AG04449 (cell line): ENCODE data around the gene C8A.

Experiments used
- CTCF ChIA-PET: fragments of 350-600 bp; formaldehyde crosslinking; extraction: SDS; loops from one replicate; lab custom pipeline; 2021; ENCODE audit warnings: antibody characterized with exemption; lab: Yijun Ruan, JAX
- POLR2A ChIA-PET: fragments of 400-600, 350-600 bp; formaldehyde crosslinking; extraction: SDS; loops from one replicate; lab custom pipeline; 2020; ENCODE audit warnings: antibody characterized with exemption, inconsistent platforms; lab: Yijun Ruan, JAX
- DNase-seq: peaks from one replicate; pipeline ENCODE4 v3.0.0-alpha.2; 2010; ENCODE audit warnings: low read depth, low spot score
- H3K4me3 ChIP-seq: 2 replicates; pipeline ENCODE4 v1.5.1; 2011; ENCODE audit warnings: low read depth, mild to moderate bottlenecking, control low read depth, low read length
- TF ChIP-seq, protein P1 (sequence below): IDR thresholded peaks from one replicate; pipeline ENCODE4 v1.5.1; 2011; ENCODE audit warnings: mild to moderate bottlenecking, moderate library complexity, low read length, control low read depth, inconsistent platforms; ENCODE audit not compliant: insufficient read depth; ENCODE audit errors: missing control alignments

The C8A gene

DNA sequence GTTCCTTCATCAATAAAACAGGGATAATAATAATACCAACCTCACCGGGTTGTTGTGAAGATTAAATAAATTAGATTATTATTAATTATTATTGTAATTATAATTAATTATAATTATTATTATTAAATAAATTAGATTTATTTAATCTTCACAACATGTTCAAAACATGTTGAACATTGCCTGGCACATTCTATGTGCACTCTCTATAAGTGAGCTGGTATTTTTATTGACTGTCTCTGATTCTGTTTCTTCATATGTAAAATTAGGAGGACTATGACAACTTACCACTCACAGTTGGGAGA, 112.1 kb downstream of the C8A start:
- no peak overlapping the region for H3K4me3 ChIP-seq
- DNase-seq: no peak
- ChIA-PET CTCF (interaction anchor here (1.3 to 1.9 kb wide), 3 partner anchors 15 to 146 kb away, joined by 3 to 10 read pairs (median 4); no protein-coding TSS in a partner anchor), POLR2A (no interaction called here)
- TF ChIP-seq, protein P1, sequence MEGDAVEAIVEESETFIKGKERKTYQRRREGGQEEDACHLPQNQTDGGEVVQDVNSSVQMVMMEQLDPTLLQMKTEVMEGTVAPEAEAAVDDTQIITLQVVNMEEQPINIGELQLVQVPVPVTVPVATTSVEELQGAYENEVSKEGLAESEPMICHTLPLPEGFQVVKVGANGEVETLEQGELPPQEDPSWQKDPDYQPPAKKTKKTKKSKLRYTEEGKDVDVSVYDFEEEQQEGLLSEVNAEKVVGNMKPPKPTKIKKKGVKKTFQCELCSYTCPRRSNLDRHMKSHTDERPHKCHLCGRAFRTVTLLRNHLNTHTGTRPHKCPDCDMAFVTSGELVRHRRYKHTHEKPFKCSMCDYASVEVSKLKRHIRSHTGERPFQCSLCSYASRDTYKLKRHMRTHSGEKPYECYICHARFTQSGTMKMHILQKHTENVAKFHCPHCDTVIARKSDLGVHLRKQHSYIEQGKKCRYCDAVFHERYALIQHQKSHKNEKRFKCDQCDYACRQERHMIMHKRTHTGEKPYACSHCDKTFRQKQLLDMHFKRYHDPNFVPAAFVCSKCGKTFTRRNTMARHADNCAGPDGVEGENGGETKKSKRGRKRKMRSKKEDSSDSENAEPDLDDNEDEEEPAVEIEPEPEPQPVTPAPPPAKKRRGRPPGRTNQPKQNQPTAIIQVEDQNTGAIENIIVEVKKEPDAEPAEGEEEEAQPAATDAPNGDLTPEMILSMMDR: no peak

DNA sequence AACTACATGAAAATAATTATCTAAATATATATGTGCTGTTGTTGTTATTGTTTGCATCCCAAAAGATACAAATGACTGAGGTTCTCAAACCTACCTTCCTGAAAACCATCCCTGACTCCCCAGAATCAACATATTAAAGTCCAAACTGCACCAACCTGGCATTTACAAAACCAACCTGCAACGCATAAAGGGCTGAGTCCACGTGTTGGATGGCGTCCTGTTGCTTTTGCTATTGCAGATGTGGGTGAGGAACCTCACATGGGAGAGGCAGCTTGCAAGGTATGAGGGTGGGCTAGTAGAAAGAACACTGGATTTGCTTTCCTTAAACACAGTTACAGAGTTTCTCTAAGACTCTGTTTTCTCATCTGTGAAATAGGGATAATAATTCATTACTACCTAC, 112.8 kb downstream of the C8A start:
- TF ChIP-seq, protein P1: no peak
- ChIA-PET POLR2A (no interaction called here), CTCF (interaction anchor here (1.3 to 2.4 kb wide), 3 partner anchors 16 to 147 kb away, joined by 3 to 21 read pairs (median 4); no protein-coding TSS in a partner anchor)
- DNase-seq: no peak
- H3K4me3 ChIP-seq: no peak overlapping the region
